GM12891 (cell line): ENCODE measurements around the gene VIPR1.

Source experiments
- PAX5 ChIP-seq: IDR thresholded peaks from 2 replicates; pipeline ENCODE4 v1.6.1; 2011; ENCODE audit warnings: low read length, moderate library complexity, mild to moderate bottlenecking; ENCODE audit not compliant: insufficient read depth, severe bottlenecking
- POLR2A ChIP-seq: IDR thresholded peaks from 2 replicates; pipeline ENCODE4 v1.6.1; 2011; ENCODE audit warnings: low read depth, low read length, control low read depth
- POLR2AphosphoS5 ChIP-seq: IDR thresholded peaks from 2 replicates; pipeline ENCODE4 v1.6.1; 2011; ENCODE audit warnings: low read depth, low read length, control low read depth

- no peak for TF ChIP-seq POLR2AphosphoS5
- no peak for TF ChIP-seq POLR2A
- no peak for TF ChIP-seq PAX5
Observed at GRCh38 chr3:42532229-42532628, 29.8 kb downstream of the VIPR1 start.
